ENCODE measurements around the gene CNTRL.
"Not testable (repeated sequence)": the region's sequence is repeated elsewhere in the genome, so short reads cannot be mapped to it uniquely, and the experiment has no call there.

Gene CNTRL

GRCh38 chr9:121069396-121069795 lies 5.4 kb upstream of the CNTRL start:
- in situ Hi-C loops (cut with MboI; ENCODE audit: low sequenced_read_pairs): no loop called here

DNA sequence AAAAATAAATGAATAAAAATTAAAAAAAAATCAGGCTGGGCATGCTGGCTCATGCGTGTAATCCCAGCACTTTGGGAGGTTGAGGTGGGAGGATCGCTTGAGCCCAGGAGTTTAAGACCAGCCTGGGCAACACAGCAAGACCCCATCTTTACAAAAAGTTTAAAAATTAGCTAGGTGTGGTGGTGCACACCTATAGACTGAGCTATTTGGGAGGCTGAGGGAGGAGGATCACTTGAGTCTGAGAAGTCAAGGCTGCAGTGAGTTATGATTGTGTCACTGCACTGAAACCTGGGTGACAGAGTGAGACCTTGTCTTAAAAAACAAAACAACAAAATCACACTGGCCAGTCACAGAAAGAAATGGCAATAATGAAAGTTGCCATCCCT lies 3.4 kb upstream of the CNTRL start:
- in situ Hi-C loops (cut with MboI; ENCODE audit: low sequenced_read_pairs): no loop called here

DNA sequence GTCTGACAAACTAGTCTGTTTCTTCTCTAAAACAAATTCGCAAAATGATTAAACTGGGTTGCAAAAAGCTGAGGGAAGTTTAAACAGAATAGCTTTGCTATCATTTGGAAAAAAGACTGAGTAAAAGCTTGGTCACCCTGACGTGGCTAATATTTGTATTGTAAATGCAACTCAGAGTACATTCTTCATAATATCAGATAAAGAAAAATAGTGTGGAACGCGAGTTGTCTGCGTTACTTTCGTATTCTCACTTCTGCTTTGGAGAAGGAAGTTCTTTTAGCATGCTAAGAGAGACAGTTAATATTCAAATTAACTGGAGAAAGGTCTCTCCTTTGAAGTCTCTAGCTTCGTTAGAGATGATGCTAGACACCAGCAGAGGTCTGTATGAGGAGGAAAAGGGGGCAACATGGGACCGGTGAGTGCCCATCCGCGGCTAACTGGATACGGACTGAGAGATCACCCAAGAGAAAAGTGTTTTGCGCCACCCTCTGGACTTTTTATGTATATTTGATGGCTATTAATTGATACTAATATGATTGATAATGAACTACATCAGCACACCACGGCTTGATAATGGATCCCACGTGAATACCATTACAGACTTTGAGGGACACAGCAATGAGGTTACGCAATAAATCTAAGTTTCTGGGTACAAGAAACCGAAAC lies 2.9 kb upstream of the CNTRL start:
- in situ Hi-C loops (cut with MboI; ENCODE audit: low sequenced_read_pairs): no loop called here

- in situ Hi-C loops (cut with MboI; ENCODE audit: low sequenced_read_pairs): no loop called here
These were observed 1.7 kb upstream of the CNTRL start for GRCh38 chr9:121073038-121073437.

DNA sequence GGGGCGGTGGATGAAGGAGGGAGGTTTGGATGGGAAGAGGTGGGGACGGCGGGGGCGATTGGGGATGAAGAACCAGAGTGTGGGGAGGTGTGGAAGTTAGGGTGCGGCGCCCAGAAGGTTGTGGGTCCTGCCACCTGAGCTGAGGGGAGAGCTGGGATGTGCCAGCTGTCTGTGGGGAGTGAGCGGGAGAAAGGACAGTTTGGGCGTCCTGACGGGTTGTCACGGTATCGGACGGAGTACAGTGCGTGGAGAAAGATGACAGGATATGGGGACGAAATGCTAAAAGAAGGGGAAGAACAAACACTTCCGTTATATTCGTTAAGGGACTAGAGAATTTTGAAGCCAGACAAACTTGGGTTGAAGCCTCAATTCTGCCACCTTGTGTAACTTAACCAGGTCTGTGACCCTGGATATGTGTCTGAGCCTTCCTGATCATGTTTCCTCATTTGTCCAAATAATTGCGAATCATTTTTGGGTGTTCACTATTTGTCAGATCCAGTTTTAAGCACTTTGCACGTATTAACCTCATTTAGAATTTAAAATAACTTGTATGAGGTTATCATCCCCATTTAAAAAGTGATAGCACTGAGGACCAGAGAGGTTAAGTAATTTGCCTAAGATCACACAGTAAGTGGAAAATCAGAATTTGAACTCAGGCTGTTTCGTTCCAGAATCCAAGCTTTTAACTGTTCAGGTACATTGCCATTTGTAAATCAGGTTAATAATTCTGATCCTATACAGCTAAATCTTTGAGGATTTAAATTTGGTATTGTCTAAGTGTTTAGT lies 689 bp downstream of the CNTRL start:
- in situ Hi-C loops (cut with MboI; ENCODE audit: low sequenced_read_pairs): no loop called here

DNA sequence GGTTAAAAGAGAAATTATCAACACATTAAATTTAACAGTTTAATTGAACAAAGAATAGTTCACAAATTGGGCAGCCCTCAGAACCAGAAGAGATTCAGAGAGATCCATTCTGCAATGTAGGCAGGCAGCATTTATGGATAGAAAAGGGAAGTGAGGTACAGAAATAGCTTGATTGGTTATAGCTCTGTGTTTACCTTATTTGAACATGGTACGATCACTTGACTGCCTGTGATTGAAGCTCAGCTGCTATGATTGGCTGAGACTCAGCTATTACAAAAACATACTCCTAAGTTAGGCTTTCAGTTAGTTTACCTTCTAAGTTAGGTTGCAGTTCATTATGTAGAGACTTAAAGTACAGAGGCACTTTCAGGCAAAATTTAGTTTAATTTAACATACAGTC lies 7.3 kb downstream of the CNTRL start:
- in situ Hi-C loops (cut with MboI; ENCODE audit: low sequenced_read_pairs): no loop called here

DNA sequence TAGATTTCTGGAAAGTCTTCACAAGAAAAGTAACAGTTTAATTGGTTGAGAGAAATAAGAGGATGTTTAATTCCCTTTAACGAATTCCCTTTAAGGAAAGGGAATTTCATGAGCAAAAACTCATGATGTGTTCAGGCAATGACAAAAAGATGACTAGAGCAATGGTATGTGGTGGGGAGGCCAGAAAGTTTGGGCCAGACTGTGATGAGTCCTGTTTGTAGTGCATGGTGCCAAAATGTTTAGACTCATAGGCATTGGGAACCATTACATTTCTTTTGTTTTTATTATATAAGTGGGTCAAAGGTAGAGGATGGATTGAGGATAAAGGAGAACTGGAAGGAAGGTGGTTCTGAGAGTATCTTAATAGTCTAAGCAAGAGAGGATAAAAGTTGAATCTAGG lies 10.9 kb downstream of the CNTRL start:
- in situ Hi-C loops (cut with MboI; ENCODE audit: low sequenced_read_pairs): no loop called here

- in situ Hi-C loops (cut with MboI; ENCODE audit: low sequenced_read_pairs): no loop called here
These were observed 13.8 kb downstream of the CNTRL start for GRCh38 chr9:121088576-121088975.

- in situ Hi-C loops (cut with MboI; ENCODE audit: low sequenced_read_pairs): not testable (repeated sequence)
These were observed 16.0 kb downstream of the CNTRL start for GRCh38 chr9:121090743-121091142.

GRCh38 chr9:121095057-121095456 lies 20.3 kb downstream of the CNTRL start:
- in situ Hi-C loops (cut with MboI; ENCODE audit: low sequenced_read_pairs): no loop called here

GRCh38 chr9:121098567-121099198 lies 23.9 kb downstream of the CNTRL start:
- in situ Hi-C loops (cut with MboI; ENCODE audit: low sequenced_read_pairs): no loop called here

GRCh38 chr9:121104054-121104453 lies 29.3 kb downstream of the CNTRL start:
- in situ Hi-C loops (cut with MboI; ENCODE audit: low sequenced_read_pairs): not testable (repeated sequence)

GRCh38 chr9:121105531-121105930 lies 30.8 kb downstream of the CNTRL start:
- in situ Hi-C loops (cut with MboI; ENCODE audit: low sequenced_read_pairs): no loop called here

GRCh38 chr9:121107029-121107428 lies 32.3 kb downstream of the CNTRL start:
- in situ Hi-C loops (cut with MboI; ENCODE audit: low sequenced_read_pairs): no loop called here

DNA sequence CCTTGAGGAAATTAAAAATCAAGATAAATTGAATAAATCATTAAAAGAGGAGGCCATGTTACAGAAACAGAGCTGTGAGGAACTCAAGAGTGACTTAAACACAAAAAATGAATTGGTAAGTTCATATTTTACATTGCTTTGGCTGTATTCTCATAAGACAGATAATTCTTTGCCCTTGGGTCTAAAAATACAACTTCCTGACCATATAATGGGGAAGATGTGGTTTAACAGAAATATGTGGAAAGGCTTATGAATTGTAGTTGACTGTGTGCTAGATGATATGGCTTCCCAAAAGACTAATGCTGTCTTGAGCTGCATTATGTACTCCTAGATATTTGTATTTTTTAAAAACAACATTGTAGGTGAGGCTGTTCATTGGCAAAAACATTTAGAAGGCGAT lies 33.1 kb downstream of the CNTRL start:
- in situ Hi-C loops (cut with MboI; ENCODE audit: low sequenced_read_pairs): no loop called here

- in situ Hi-C loops (cut with MboI; ENCODE audit: low sequenced_read_pairs): no loop called here
These were observed 40.7 kb downstream of the CNTRL start for GRCh38 chr9:121115466-121115865.

DNA sequence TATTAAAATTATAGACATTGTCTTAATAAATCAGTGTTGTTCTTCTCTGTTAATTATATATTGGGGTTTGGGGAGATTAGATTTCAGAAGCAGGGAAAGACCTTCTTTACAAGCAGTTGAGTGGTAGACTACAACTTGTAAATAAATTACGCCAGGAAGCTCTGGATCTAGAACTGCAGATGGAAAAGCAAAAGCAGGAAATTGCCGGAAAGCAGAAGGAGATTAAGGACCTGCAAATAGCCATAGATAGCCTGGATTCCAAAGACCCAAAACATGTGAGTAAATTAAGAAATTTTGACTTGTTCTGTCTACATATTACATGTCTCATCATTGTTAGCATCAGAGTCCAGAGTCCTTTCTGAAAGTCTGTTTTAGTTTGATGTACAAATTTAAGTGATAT lies 43.5 kb downstream of the CNTRL start:
- in situ Hi-C loops (cut with MboI; ENCODE audit: low sequenced_read_pairs): no loop called here

DNA sequence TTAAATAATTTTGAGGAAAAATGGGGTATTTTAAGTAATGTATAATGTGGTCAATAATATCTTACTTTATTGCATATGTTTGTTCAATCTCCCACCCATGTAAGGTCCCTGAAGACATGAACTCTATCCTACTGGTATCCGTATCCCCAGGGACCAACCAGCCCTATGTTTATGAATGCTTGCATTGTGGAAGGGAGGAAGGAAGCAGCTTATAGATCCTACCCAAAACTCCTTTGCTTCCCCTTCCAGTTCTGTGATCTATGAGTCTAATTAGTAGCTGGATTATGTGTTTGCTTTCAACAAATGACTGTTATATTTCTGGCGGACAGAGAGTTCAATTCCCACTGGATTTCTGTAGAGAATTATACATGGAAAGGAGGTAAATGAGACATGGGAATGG lies 45.6 kb downstream of the CNTRL start:
- in situ Hi-C loops (cut with MboI; ENCODE audit: low sequenced_read_pairs): no loop called here

GRCh38 chr9:121121582-121122087 lies 46.9 kb downstream of the CNTRL start:
- in situ Hi-C loops (cut with MboI; ENCODE audit: low sequenced_read_pairs): no loop called here

DNA sequence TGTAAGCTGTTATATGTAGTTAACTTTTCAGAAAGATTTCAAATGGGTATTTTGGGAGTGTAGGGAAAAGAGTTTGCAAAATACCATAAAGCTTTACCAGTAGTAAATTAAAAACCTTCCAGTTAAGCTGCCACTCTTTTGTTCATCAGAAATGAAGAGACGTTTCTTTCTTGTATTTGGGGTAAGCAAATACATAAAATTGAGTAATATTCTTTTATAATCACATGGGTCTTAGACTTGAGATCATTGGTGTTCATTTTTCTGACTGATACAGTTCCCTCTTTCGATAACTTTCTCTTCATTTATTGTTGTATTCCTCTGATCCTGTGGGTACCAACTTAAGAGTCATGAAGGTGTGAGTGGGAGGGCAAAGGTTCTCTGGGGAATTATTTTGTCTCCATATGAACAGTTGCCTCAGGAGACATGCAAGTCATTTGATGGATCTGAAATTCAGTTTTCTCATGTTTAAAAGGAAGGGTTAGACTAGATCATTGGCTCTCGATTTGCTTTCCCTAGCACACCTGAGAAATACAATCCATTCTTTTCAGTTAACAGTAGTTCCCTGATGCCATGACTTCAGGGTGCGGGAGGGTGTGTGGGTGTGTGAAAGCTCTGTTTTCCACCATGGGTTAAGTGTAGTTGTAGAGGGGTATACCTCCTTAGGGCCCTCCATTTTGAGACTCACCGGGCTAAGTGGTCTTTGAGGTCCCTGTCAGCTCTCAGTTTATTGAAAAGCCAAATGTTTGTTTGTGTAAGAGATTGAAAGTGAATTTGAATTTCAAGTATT lies 47.7 kb downstream of the CNTRL start:
- in situ Hi-C loops (cut with MboI; ENCODE audit: low sequenced_read_pairs): no loop called here
